Tibial nerve (tissue), 3 donors: ENCODE data around the gene PIK3IP1.

ENCODE experiments used
- POLR2A ChIP-seq, 2 donors: fragments of 450-650 bp; IDR thresholded peaks; one replicate each; pipeline ENCODE4 v1.6.1; 2017; ENCODE audit warnings: antibody characterized with exemption in 2 of 2, mild to moderate bottlenecking in 2 of 2, moderate library complexity in 2 of 2
- TF ChIP-seq, protein P1 (sequence below), 5 experiments: fragments of 200-600 bp in 3 of 5; fragments of 450-650 bp in 2 of 5; sonication (generic) in 3 of 5; IDR thresholded peaks; one replicate each; pipeline ENCODE4 v1.5.1; 2016 to 2019; ENCODE audit warnings: antibody characterized with exemption in 5 of 5, mild to moderate bottlenecking in 3 of 5, moderate library complexity in 2 of 5

DNA sequence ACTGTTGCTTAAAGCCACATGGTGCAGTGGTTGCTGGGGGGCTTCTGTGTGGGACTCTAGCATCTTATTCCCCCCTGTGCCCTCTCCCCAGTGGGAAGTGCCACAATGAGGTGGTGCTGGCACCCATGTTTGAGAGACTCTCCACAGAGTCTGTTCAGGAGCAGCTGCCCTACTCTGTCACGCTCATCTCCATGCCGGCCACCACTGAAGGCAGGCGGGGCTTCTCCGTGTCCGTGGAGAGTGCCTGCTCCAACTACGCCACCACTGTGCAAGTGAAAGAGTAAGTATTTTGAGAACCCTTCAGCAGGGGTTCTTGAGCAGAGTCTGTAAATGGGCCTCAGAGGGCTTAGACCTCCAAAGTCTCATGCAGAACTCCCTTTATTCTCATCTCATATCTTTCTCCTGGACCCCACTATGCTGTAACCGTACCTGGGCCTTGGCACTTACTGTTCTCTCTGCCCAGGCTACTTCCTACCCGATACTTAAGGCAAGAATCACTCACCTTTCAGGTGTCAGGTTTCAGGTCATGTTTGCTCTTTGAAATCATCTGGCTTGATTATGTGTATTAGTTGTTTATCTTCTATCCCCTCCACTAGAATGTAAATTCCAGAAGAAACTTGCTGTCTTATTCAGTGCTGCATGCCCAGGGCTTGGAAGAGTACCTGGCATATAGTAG lies 32.4 kb downstream of the PIK3IP1 start:
- TF ChIP-seq, protein P1, sequence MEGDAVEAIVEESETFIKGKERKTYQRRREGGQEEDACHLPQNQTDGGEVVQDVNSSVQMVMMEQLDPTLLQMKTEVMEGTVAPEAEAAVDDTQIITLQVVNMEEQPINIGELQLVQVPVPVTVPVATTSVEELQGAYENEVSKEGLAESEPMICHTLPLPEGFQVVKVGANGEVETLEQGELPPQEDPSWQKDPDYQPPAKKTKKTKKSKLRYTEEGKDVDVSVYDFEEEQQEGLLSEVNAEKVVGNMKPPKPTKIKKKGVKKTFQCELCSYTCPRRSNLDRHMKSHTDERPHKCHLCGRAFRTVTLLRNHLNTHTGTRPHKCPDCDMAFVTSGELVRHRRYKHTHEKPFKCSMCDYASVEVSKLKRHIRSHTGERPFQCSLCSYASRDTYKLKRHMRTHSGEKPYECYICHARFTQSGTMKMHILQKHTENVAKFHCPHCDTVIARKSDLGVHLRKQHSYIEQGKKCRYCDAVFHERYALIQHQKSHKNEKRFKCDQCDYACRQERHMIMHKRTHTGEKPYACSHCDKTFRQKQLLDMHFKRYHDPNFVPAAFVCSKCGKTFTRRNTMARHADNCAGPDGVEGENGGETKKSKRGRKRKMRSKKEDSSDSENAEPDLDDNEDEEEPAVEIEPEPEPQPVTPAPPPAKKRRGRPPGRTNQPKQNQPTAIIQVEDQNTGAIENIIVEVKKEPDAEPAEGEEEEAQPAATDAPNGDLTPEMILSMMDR (IDR thresholded peaks at IDR 0.05) = no peak
- TF ChIP-seq POLR2A (IDR thresholded peaks at IDR 0.05) = no peak
